GM20431 (cell line): Measurements from ENCODE around the gene ZNF580.

Experiments used
- in situ Hi-C: fragments of 300-500 bp; cut with MseI, MboI; formaldehyde crosslinking; loops from one replicate; pipeline ENCODE4 v1.15.0; 2020; ENCODE audit warnings: low sequenced_read_pairs; ENCODE audit not compliant: unreplicated experiment

Gene ZNF580

GRCh38 chr19:55605637-55606470 is 34.9 kb upstream of the ZNF580 start, which contains the start of gene ZNF865:
TSS of gene ZNF865 (plus strand) at chr19:55605647. CDS start at chr19:55613619, 7,972 bp downstream.
- in situ Hi-C loops: no loop called here

- in situ Hi-C loops: no loop called here
These were observed 34.4 kb upstream of the ZNF580 start for GRCh38 chr19:55606471-55606787.

GRCh38 chr19:55606817-55607216 is 34.0 kb upstream of the ZNF580 start:
- in situ Hi-C loops: no loop called here

- in situ Hi-C loops: no loop called here
These were observed 31.5 kb upstream of the ZNF580 start for GRCh38 chr19:55609326-55609725.

GRCh38 chr19:55611300-55611982 is 29.4 kb upstream of the ZNF580 start:
- in situ Hi-C loops: no loop called here

GRCh38 chr19:55611983-55612645 is 28.7 kb upstream of the ZNF580 start:
- in situ Hi-C loops: no loop called here

- in situ Hi-C loops: no loop called here
These were observed 27.4 kb upstream of the ZNF580 start for GRCh38 chr19:55613396-55613795.

- in situ Hi-C loops: no loop called here
These were observed 26.7 kb upstream of the ZNF580 start for GRCh38 chr19:55613930-55614710.

GRCh38 chr19:55614711-55615542 is 25.9 kb upstream of the ZNF580 start:
- in situ Hi-C loops: no loop called here

- in situ Hi-C loops: no loop called here
These were observed 25.0 kb upstream of the ZNF580 start for GRCh38 chr19:55615543-55616394.

GRCh38 chr19:55616395-55616875 is 24.4 kb upstream of the ZNF580 start:
- in situ Hi-C loops: no loop called here

GRCh38 chr19:55617426-55617825 is 23.4 kb upstream of the ZNF580 start:
- in situ Hi-C loops: no loop called here

- in situ Hi-C loops: no loop called here
These were observed 22.4 kb upstream of the ZNF580 start for GRCh38 chr19:55618426-55618825.

- in situ Hi-C loops: no loop called here
These were observed 21.5 kb upstream of the ZNF580 start for GRCh38 chr19:55619286-55619685.

- in situ Hi-C loops: loop anchor here (10.0 kb wide), 1 partner anchor 106 kb away; no protein-coding TSS in a partner anchor
These were observed 20.2 kb upstream of the ZNF580 start for GRCh38 chr19:55620410-55621204.

GRCh38 chr19:55621205-55621672 is 19.6 kb upstream of the ZNF580 start:
- in situ Hi-C loops: loop anchor here (10.0 kb wide), 1 partner anchor 106 kb away; no protein-coding TSS in a partner anchor

- in situ Hi-C loops: loop anchor here (10.0 kb wide), 1 partner anchor 107 kb away; no protein-coding TSS in a partner anchor
These were observed 19.1 kb upstream of the ZNF580 start for GRCh38 chr19:55621673-55622231.
